ENCODE measurements around the gene FGB. TPM values are rescaled to one million over a fixed set of nuclear protein-coding genes. Genes with fewer than 3 reads are reported as not detected.

Gene FGB
- total and polyA plus RNA-seq, 2 experiments from 2014 or later, result not detected

GRCh38 chr4:154579927-154580326 lies 17.1 kb downstream of the FGB start:
- Histone ChIP-seq H3K9me3 (ENCODE audit: low read depth) (no peaks in the 10 kb centered on the region), H3F3A (ENCODE audit: insufficient read depth) (no peaks in the 10 kb centered on the region), H3K36me3 (ENCODE audit: low read depth) (no peaks in the 10 kb centered on the region), H3K4me2 (ENCODE audit: unreplicated experiment) (no peak overlapping the region), H3K27me3 (replicated peaks; ENCODE audit: insufficient read depth) (peaks cover 21% of the 10 kb centered on the region), H2AFZ (no peak overlapping the region), H3K27ac (no peak overlapping the region), H3K4me1 (ENCODE audit: insufficient read depth) (no peaks in the 10 kb centered on the region), H3K79me2 (ENCODE audit: insufficient read depth) (no peaks in the 10 kb centered on the region), H3K9me2 (ENCODE audit: insufficient read depth) (no peaks in the 10 kb centered on the region), H4K20me1 (ENCODE audit: insufficient read depth) (no peaks in the 10 kb centered on the region), H3K4me3 (no peak overlapping the region), H3K9ac (no peak overlapping the region)
- in situ Hi-C loops (cut with MboI), result no loop called here
- TF ChIP-seq EZH2phosphoT487 (IDR thresholded peaks at IDR 0.05; ENCODE audit: insufficient read depth, low read depth), result no peak
- DNase-seq, result no peak

- DNase-seq, result no peak
- 44 to 52% methylated on average over 2 of the region's 2 CpGs for WGBS, 2 experiments (ENCODE audit: low coverage in 1 of 2, low lambda C conversion rate in 2 of 2, missing lambda C conversion rate in 2 of 2)
- H3K27ac ChIP-seq, result no peak overlapping the region
- no peaks in the 10 kb centered on the region for H4K20me1 ChIP-seq (ENCODE audit: insufficient read depth)
- peaks cover 16% of the 10 kb centered on the region for H3K27me3 ChIP-seq (replicated peaks; ENCODE audit: insufficient read depth)
- no peaks in the 10 kb centered on the region for H3K79me2 ChIP-seq (ENCODE audit: insufficient read depth)
- no peak overlapping the region for H3K4me2 ChIP-seq (ENCODE audit: unreplicated experiment)
- H3K9ac ChIP-seq, result no peak overlapping the region
- no peaks in the 10 kb centered on the region for H3K4me1 ChIP-seq (ENCODE audit: insufficient read depth)
- in situ Hi-C loops (cut with MboI), result no loop called here
- TF ChIP-seq EZH2phosphoT487 (IDR thresholded peaks at IDR 0.05; ENCODE audit: insufficient read depth, low read depth) (no peak), EZH2 (IDR thresholded peaks at IDR 0.05; ENCODE audit: insufficient read depth, poor library complexity, severe bottlenecking) (no peak)
- H3K4me3 ChIP-seq, result no peak overlapping the region
- no peaks in the 10 kb centered on the region for H3F3A ChIP-seq (ENCODE audit: insufficient read depth)
- H3K36me3 ChIP-seq (ENCODE audit: low read depth), result no peaks in the 10 kb centered on the region
- H2AFZ ChIP-seq, result no peak overlapping the region
- H3K9me3 ChIP-seq (ENCODE audit: low read depth), result no peaks in the 10 kb centered on the region
- H3K9me2 ChIP-seq (ENCODE audit: insufficient read depth), result no peaks in the 10 kb centered on the region
Measured at GRCh38 chr4:154582723-154583122, 19.9 kb downstream of the FGB start.

- 33 to 34% methylated on average over 3 of the region's 3 CpGs for WGBS, 2 experiments (ENCODE audit: low coverage in 1 of 2, low lambda C conversion rate in 2 of 2, missing lambda C conversion rate in 2 of 2)
- Histone ChIP-seq H3K27ac (no peak overlapping the region), H3K4me2 (ENCODE audit: unreplicated experiment) (no peak overlapping the region), H3K4me3 (no peak overlapping the region), H3K27me3 (replicated peaks; ENCODE audit: insufficient read depth) (peaks cover 18% of the 10 kb centered on the region), H3K4me1 (ENCODE audit: insufficient read depth) (no peaks in the 10 kb centered on the region), H3K9me2 (ENCODE audit: insufficient read depth) (no peaks in the 10 kb centered on the region), H4K20me1 (ENCODE audit: insufficient read depth) (no peaks in the 10 kb centered on the region), H3K9ac (no peak overlapping the region), H3K36me3 (ENCODE audit: low read depth) (no peaks in the 10 kb centered on the region), H3F3A (ENCODE audit: insufficient read depth) (no peaks in the 10 kb centered on the region), H3K79me2 (ENCODE audit: insufficient read depth) (no peaks in the 10 kb centered on the region), H2AFZ (no peak overlapping the region), H3K9me3 (ENCODE audit: low read depth) (no peaks in the 10 kb centered on the region)
- DNase-seq, result no peak
- in situ Hi-C loops (cut with MboI), result no loop called here
- TF ChIP-seq EZH2 (IDR thresholded peaks at IDR 0.05; ENCODE audit: insufficient read depth, poor library complexity, severe bottlenecking), result no peak
- TF ChIP-seq EZH2phosphoT487 (IDR thresholded peaks at IDR 0.05; ENCODE audit: insufficient read depth, low read depth), result no peak
Measured at GRCh38 chr4:154583230-154583629, 20.4 kb downstream of the FGB start.

DNA sequence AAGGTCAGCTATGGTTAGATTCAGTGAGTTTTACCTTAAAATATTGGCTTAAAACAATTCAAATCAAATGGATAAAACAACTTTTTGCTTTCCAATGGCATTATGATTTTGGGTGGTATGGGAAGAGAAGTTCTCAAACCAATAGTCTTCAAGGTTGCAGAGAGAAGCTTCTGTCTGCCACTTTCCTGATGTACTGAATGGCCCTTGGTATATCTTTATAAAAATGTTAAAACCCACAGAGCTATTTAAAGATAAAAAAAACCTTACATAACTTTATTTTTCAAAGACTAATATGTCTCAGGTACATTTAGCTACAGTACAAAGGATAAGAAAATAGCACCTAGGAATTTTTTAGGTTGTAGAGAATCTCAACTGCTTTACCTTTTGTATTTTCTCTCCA lies 20.9 kb downstream of the FGB start:
- Histone ChIP-seq H3K27ac (no peak overlapping the region), H4K20me1 (ENCODE audit: insufficient read depth) (no peaks in the 10 kb centered on the region), H3K9me2 (ENCODE audit: insufficient read depth) (no peaks in the 10 kb centered on the region), H3K27me3 (replicated peaks; ENCODE audit: insufficient read depth) (peaks cover 22% of the 10 kb centered on the region), H3K4me3 (no peak overlapping the region), H3K9ac (no peak overlapping the region), H3K9me3 (ENCODE audit: low read depth) (no peaks in the 10 kb centered on the region), H3K4me1 (ENCODE audit: insufficient read depth) (no peaks in the 10 kb centered on the region), H3F3A (ENCODE audit: insufficient read depth) (no peaks in the 10 kb centered on the region), H2AFZ (no peak overlapping the region), H3K4me2 (ENCODE audit: unreplicated experiment) (no peak overlapping the region), H3K79me2 (ENCODE audit: insufficient read depth) (no peaks in the 10 kb centered on the region), H3K36me3 (ENCODE audit: low read depth) (no peaks in the 10 kb centered on the region)
- DNase-seq, result no peak
- TF ChIP-seq EZH2 (IDR thresholded peaks at IDR 0.05; ENCODE audit: insufficient read depth, poor library complexity, severe bottlenecking) (no peak), EZH2phosphoT487 (IDR thresholded peaks at IDR 0.05; ENCODE audit: insufficient read depth, low read depth) (no peak)
- in situ Hi-C loops (cut with MboI), result no loop called here

GRCh38 chr4:154584259-154584658 lies 21.4 kb downstream of the FGB start:
- Histone ChIP-seq H2AFZ (no peak overlapping the region), H3K79me2 (ENCODE audit: insufficient read depth) (no peaks in the 10 kb centered on the region), H3K9me3 (ENCODE audit: low read depth) (no peaks in the 10 kb centered on the region), H3K4me1 (ENCODE audit: insufficient read depth) (no peaks in the 10 kb centered on the region), H3K36me3 (ENCODE audit: low read depth) (no peaks in the 10 kb centered on the region), H4K20me1 (ENCODE audit: insufficient read depth) (no peaks in the 10 kb centered on the region), H3F3A (ENCODE audit: insufficient read depth) (no peaks in the 10 kb centered on the region), H3K9me2 (ENCODE audit: insufficient read depth) (no peaks in the 10 kb centered on the region), H3K4me3 (no peak overlapping the region), H3K27me3 (replicated peaks; ENCODE audit: insufficient read depth) (peaks cover 28% of the 10 kb centered on the region), H3K9ac (no peak overlapping the region), H3K27ac (no peak overlapping the region), H3K4me2 (ENCODE audit: unreplicated experiment) (no peak overlapping the region)
- in situ Hi-C loops (cut with MboI), result no loop called here
- TF ChIP-seq EZH2 (IDR thresholded peaks at IDR 0.05; ENCODE audit: insufficient read depth, poor library complexity, severe bottlenecking) (no peak), EZH2phosphoT487 (IDR thresholded peaks at IDR 0.05; ENCODE audit: insufficient read depth, low read depth) (no peak)
- WGBS, 2 experiments (ENCODE audit: low coverage in 1 of 2, low lambda C conversion rate in 2 of 2, missing lambda C conversion rate in 2 of 2), result 37 to 40% methylated on average over 5 of the region's 5 CpGs
- no peak for DNase-seq
